ENCODE data around the gene TLE5. TPM values are rescaled to one million over a fixed set of nuclear protein-coding genes. Genes with fewer than 3 reads are reported as not detected.

The TLE5 gene
- total RNA-seq, 4 donors from 2014 or later, result 449 to 1,111 (median 479) TPM

DNA sequence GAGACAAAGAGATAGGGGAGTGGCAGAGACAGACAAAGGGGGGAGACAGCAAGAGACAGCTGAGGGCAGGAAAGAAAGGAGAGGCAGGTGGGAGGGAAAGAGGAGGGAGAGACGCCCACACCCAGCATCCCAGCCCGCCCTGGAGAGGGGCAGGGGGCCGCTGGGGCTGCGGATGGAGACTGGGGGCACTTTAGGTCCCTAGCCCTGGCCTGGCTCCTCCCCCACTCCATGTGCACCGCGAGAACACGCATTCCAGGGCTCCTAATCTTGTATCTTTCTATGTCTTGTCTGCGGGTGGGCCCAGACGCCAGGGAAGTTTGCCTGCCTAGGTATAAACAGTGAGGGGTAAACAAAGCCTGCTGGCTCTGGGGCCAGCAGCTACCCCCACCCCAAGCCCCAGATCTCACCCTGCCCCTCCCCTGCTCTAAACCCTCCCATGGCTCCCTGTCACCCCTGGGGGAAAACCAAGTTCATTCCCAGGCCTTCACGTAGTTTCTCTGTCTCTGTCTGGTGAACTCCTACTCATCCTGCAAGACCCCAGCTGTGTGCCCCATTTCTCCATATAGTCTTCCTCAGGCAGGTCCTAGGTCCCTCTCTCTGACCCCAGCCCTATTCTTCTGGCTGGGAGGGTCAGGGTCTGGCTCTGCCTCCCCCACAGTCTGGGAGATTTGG is 5.7 kb downstream of the TLE5 start:
- Histone ChIP-seq H3K36me3 (peaks cover 0 to 71% (median 22%) of the 10 kb centered on the region in 3 donors), H3K27ac (peak overlapping the region; percentile 62 to 99 (median 78)), H3K9me3 (no peaks in the 10 kb centered on the region), H3K4me3 (no peak overlapping the region), H3K27me3 (no peaks in the 10 kb centered on the region), H3K4me1 (peaks cover 0 to 81% (median 35%) of the 10 kb centered on the region in 4 donors)
- no peak for DNase-seq (ENCODE audit: low spot score in 2 of 2)
- 68 to 71% methylated on average over 10 of the region's 10 CpGs for WGBS, 2 donors
- no peak for TF ChIP-seq EP300 (IDR thresholded peaks at IDR 0.05)
- TF ChIP-seq POLR2A (IDR thresholded peaks at IDR 0.05), result no peak
- TF ChIP-seq, protein P1, sequence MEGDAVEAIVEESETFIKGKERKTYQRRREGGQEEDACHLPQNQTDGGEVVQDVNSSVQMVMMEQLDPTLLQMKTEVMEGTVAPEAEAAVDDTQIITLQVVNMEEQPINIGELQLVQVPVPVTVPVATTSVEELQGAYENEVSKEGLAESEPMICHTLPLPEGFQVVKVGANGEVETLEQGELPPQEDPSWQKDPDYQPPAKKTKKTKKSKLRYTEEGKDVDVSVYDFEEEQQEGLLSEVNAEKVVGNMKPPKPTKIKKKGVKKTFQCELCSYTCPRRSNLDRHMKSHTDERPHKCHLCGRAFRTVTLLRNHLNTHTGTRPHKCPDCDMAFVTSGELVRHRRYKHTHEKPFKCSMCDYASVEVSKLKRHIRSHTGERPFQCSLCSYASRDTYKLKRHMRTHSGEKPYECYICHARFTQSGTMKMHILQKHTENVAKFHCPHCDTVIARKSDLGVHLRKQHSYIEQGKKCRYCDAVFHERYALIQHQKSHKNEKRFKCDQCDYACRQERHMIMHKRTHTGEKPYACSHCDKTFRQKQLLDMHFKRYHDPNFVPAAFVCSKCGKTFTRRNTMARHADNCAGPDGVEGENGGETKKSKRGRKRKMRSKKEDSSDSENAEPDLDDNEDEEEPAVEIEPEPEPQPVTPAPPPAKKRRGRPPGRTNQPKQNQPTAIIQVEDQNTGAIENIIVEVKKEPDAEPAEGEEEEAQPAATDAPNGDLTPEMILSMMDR (IDR thresholded peaks at IDR 0.05), result no peak

DNA sequence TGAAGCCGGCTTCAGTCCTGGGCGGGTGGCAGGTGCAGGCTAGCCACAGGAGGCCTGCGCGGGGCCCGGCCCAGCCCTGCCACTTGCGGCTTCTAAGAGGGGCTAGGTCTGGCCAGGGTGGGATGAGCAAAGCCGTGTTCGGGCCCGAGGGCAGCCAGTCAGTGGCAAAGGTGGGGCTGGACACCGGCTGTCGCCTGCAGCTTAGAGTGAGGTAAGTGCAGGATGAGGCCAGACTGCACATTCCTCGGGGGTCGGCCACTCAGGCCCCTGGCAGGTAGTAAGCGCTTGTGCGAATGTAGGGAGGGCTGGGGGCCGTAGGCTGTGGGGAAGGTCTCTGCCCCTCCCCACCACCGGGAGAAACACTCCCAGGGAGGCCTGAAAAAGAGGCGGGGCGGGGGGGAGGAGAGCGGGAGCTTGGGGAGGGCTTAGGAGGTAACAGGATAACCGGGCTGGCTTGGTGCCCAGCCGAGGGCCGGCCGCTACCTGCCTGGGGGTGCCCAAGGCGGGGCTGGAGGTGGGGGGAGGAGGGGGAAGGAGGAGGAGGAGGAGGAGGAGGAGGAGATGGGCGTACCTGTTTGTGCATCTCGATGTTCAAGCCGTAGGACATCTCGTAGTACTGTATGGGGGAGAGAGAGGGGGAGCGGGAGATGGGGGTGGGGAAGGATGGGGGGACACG is 6.4 kb downstream of the TLE5 start:
- H3K4me3 ChIP-seq, result no peak overlapping the region
- H3K36me3 ChIP-seq, result peaks cover 0 to 71% (median 22%) of the 10 kb centered on the region in 3 donors
- H3K9me3 ChIP-seq, result no peaks in the 10 kb centered on the region
- WGBS, 2 donors, result 58 to 71% methylated on average over 30 to 31 of the region's 31 CpGs
- peak overlapping the region in 3 of 4 donors; percentile 62 to 99 (median 91) for H3K27ac ChIP-seq
- TF ChIP-seq EP300 (IDR thresholded peaks at IDR 0.05), result no peak
- TF ChIP-seq, protein P1 (IDR thresholded peaks at IDR 0.05), result no peak
- no peak for TF ChIP-seq POLR2A (IDR thresholded peaks at IDR 0.05)
- H3K27me3 ChIP-seq, result no peaks in the 10 kb centered on the region
- peaks cover 0 to 81% (median 33%) of the 10 kb centered on the region in 4 donors for H3K4me1 ChIP-seq
- DNase-seq (ENCODE audit: low spot score in 2 of 2), result no peak

- Histone ChIP-seq H3K27ac (peak overlapping the region in 2 of 4 donors; percentile 91 to 99), H3K27me3 (no peaks in the 10 kb centered on the region), H3K9me3 (no peaks in the 10 kb centered on the region), H3K36me3 (peaks cover 0 to 71% (median 22%) of the 10 kb centered on the region in 3 donors), H3K4me1 (peaks cover 0 to 77% (median 27%) of the 10 kb centered on the region in 4 donors), H3K4me3 (no peak overlapping the region)
- 75 to 78% methylated on average over 19 to 20 of the region's 20 CpGs for WGBS, 2 donors
- DNase-seq (ENCODE audit: low spot score in 2 of 2), result no peak
- no peak for TF ChIP-seq POLR2A (IDR thresholded peaks at IDR 0.05)
- no peak for TF ChIP-seq EP300 (IDR thresholded peaks at IDR 0.05)
- TF ChIP-seq, protein P1 (IDR thresholded peaks at IDR 0.05), result no peak
These were observed 7.1 kb downstream of the TLE5 start for GRCh38 chr19:3054972-3055740.

DNA sequence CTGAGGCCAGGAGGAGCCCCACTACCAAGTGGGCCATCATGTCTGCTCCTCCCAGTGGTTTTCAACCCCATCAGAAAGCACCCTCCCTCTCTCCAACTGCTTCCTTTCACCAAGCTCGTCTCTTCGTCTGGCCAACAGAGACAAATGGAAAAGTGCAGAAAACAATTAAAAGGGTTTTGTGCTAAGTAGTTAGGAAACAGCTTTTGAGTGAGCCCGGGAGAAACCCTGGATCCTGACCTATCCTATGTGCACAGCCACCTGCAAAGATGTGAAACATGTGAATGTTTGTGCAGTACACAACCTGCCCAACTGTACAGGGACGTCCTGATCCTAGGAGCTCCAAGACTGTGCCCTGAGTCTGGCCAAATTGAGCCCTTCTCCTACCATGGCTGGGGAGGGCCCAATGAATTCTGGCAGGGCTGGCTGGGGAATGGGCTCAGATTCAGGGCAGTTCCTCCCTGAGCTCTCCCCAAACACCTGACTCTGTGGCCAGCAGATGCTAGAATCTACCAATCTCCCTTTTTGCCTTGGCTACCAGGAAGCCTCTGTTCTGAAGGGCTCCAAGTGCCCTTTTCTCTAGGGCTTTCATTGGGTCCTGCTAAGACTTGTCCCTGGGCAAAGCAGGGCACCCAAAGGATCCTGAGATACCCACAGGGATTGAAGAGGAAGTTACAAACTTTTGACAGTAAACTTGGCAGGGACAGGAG is 7.9 kb downstream of the TLE5 start:
- no peaks in the 10 kb centered on the region for H3K9me3 ChIP-seq
- WGBS, 2 donors, result 52 to 56% methylated on average over 4 of the region's 4 CpGs
- TF ChIP-seq, protein P1 (IDR thresholded peaks at IDR 0.05), result no peak
- TF ChIP-seq POLR2A (IDR thresholded peaks at IDR 0.05) (no peak), EP300 (IDR thresholded peaks at IDR 0.05) (no peak)
- H3K36me3 ChIP-seq, result peaks cover 0 to 65% (median 15%) of the 10 kb centered on the region in 3 donors
- H3K27me3 ChIP-seq, result no peaks in the 10 kb centered on the region
- H3K27ac ChIP-seq, result peak overlapping the region in 2 of 4 donors; percentile 32 to 99
- H3K4me3 ChIP-seq, result no peak overlapping the region
- DNase-seq (ENCODE audit: low spot score in 2 of 2), result no peak
- peaks cover 0 to 69% (median 25%) of the 10 kb centered on the region in 4 donors for H3K4me1 ChIP-seq

Measured in tibial nerve (tissue), 4 donors.